ENCODE results near the gene SYT17. TPM values are rescaled to one million over a fixed set of nuclear protein-coding genes. Genes with fewer than 3 reads are reported as not detected.
A peak's percentile ranks its signal among the peaks of the same experiment; 100 is the strongest.

The SYT17 gene
- total RNA-seq, 1 experiment from 2014 or later: 10.3 TPM

GRCh38 chr16:19133600-19133999 lies 34.4 kb upstream of the SYT17 start:
- intact Hi-C loops (cut with micrococcal nuclease): no loop called here
- H3K9me2 ChIP-seq (ENCODE audit: insufficient read depth): no peaks in the 10 kb centered on the region
- no peaks in the 10 kb centered on the region for H3K79me2 ChIP-seq (ENCODE audit: insufficient read depth, low read length)
- DNase-seq (ENCODE audit: low read depth, low spot score) (no peak), ATAC-seq (no peak)
- TF ChIP-seq ZFX (IDR thresholded peaks at IDR 0.05): no peak
- TF ChIP-seq FOSL1 (IDR thresholded peaks at IDR 0.05; ENCODE audit: low read depth): no peak
- TF ChIP-seq ZBTB33 (IDR thresholded peaks at IDR 0.05; ENCODE audit: extremely low read depth, insufficient replicate concordance, low read length): no peak
- ChIA-PET CTCF (interaction anchor here (2.0 kb wide), 1 partner anchor 46 kb away, joined by 4 read pairs; no protein-coding TSS in a partner anchor), POLR2A (interaction anchor here (0.6 to 1.6 kb wide), 3 partner anchors 12 to 46 kb away, joined by 3 to 4 read pairs (median 3); no protein-coding TSS in a partner anchor), RAD21 (ENCODE audit: low non-redundant PET in 1 of 2, low total read pairs in 2 of 2, uncharacterized antibody in 2 of 2, unreplicated experiment in 2 of 2) (no interaction called here)
- no peak overlapping the region for H3K9ac ChIP-seq (ENCODE audit: low read length)
- H3K4me1 ChIP-seq (ENCODE audit: control insufficient read depth in 1 of 2, insufficient read depth in 2 of 2, low read length in 2 of 2): peaks cover 71 to 80% of the 10 kb centered on the region in 2 experiments
- no peaks in the 10 kb centered on the region for H4K20me1 ChIP-seq (ENCODE audit: insufficient read depth)
- no peak overlapping the region for H2AFZ ChIP-seq (ENCODE audit: low read depth, low read length, poor library complexity, severe bottlenecking)
- BruUV-seq (replicated peaks): no TSS peak
- H3K4me2 ChIP-seq (ENCODE audit: low read length): no peak overlapping the region
- no peaks in the 10 kb centered on the region for H3K27me3 ChIP-seq (ENCODE audit: insufficient read depth, low read length)
- H3K4me3 ChIP-seq (replicated peaks in 1 of 2; ENCODE audit: low read depth in 1 of 2, low read length in 2 of 2): no peak overlapping the region
- no peaks in the 10 kb centered on the region for H3K36me3 ChIP-seq (ENCODE audit: control insufficient read depth in 1 of 2, insufficient read depth in 2 of 2, low read length in 2 of 2)
- H3K9me3 ChIP-seq (ENCODE audit: control insufficient read depth in 1 of 2, insufficient read depth in 1 of 2, low read depth in 1 of 2, low read length in 2 of 2): no peaks in the 10 kb centered on the region
- no peak overlapping the region for H3K27ac ChIP-seq (ENCODE audit: low read depth, low read length)

- Histone ChIP-seq H3K36me3 (ENCODE audit: control insufficient read depth in 1 of 2, insufficient read depth in 2 of 2, low read length in 2 of 2) (no peaks in the 10 kb centered on the region), H3K9me2 (ENCODE audit: insufficient read depth) (no peaks in the 10 kb centered on the region), H3K27ac (ENCODE audit: low read depth, low read length) (peak overlapping the region; percentile 58), H3K27me3 (ENCODE audit: insufficient read depth, low read length) (no peaks in the 10 kb centered on the region), H3K79me2 (ENCODE audit: insufficient read depth, low read length) (no peaks in the 10 kb centered on the region), H2AFZ (ENCODE audit: low read depth, low read length, poor library complexity, severe bottlenecking) (no peak overlapping the region), H3K9ac (ENCODE audit: low read length) (peak overlapping the region; percentile 25), H3K4me3 (replicated peaks in 1 of 2; ENCODE audit: low read depth in 1 of 2, low read length in 2 of 2) (peak overlapping the region in 1 of 2 experiments; percentile 35; a peak in 2 of 4 replicates), H4K20me1 (ENCODE audit: insufficient read depth) (no peaks in the 10 kb centered on the region), H3K9me3 (ENCODE audit: control insufficient read depth in 1 of 2, insufficient read depth in 1 of 2, low read depth in 1 of 2, low read length in 2 of 2) (no peaks in the 10 kb centered on the region), H3K4me2 (ENCODE audit: low read length) (peak overlapping the region; percentile 81), H3K4me1 (ENCODE audit: control insufficient read depth in 1 of 2, insufficient read depth in 2 of 2, low read length in 2 of 2) (peaks cover 64 to 75% of the 10 kb centered on the region in 2 experiments)
- BruUV-seq (replicated peaks): no TSS peak
- DNase-seq (ENCODE audit: low read depth, low spot score) (no peak), ATAC-seq (0 out of 2 replicates have a peak, but pooled peaks have one; percentile 18)
- ChIA-PET RAD21 (ENCODE audit: low non-redundant PET in 1 of 2, low total read pairs in 2 of 2, uncharacterized antibody in 2 of 2, unreplicated experiment in 2 of 2) (no interaction called here), POLR2A (interaction anchor here (1.1 to 1.2 kb wide), 2 partner anchors 22 to 28 kb away, joined by 3 to 4 read pairs; partner anchors contain the start of gene ITPRIPL2), CTCF (interaction anchor here (1.3 to 1.4 kb wide), 3 partner anchors 21 to 44 kb away, joined by 3 to 5 read pairs (median 5); no protein-coding TSS in a partner anchor)
- intact Hi-C loops (cut with micrococcal nuclease): no loop called here
- TF ChIP-seq POLR2AphosphoS5 (IDR thresholded peaks at IDR 0.05; ENCODE audit: low read depth, low read length) (no peak), JUND (IDR thresholded peaks at IDR 0.05) (peak; percentile 31; the same call in 1 of the 2 replicates), CEBPB (IDR thresholded peaks at IDR 0.05; ENCODE audit: low read depth) (no peak), REST (IDR thresholded peaks at IDR 0.05; ENCODE audit: low read depth) (no peak), SP1 (IDR thresholded peaks at IDR 0.05; ENCODE audit: low read depth) (peak; percentile 47; the same call in 1 of the 2 replicates), TCF7L2 (IDR thresholded peaks at IDR 0.05; ENCODE audit: borderline replicate concordance, extremely low read depth, insufficient read depth, insufficient read length) (peak; percentile 71), FOSL1 (IDR thresholded peaks at IDR 0.05; ENCODE audit: low read depth) (peak; percentile 38; the same call in 1 of the 2 replicates), MAX (IDR thresholded peaks at IDR 0.05) (no peak), CBX3 (IDR thresholded peaks at IDR 0.05; ENCODE audit: low read depth) (0 out of 2 replicates have a peak, but pooled peaks have one; percentile 20), RAD21 (IDR thresholded peaks at IDR 0.05; ENCODE audit: low read depth) (no peak)
Measured at GRCh38 chr16:19135201-19135842, 32.7 kb upstream of the SYT17 start.
